ENCODE results near the gene ZNF827.
A peak's percentile ranks its signal among the peaks of the same experiment; 100 is the strongest.

The ZNF827 gene

DNA sequence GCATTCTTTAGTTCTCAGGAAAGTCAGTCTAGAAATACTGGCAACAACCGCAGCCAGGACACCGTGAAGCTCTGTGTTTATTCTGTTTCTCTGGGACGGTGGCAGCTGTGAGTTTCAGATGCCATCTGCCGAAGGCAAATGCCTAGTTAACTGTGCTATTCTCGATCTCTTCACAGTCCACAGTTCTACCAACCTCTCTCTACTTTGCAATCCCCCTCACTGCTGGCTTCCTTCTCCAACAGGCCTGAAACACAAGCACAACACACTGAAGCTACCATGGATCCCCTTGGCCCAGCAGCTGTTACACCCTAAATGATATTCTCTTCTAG is 118.8 kb downstream of the ZNF827 start:
- Histone ChIP-seq H3K36me3 (ENCODE audit: insufficient read depth, low read length) (no peaks in the 10 kb centered on the region), H3K9ac (ENCODE audit: low read length) (peak overlapping the region; percentile 9), H3K27me3 (ENCODE audit: control insufficient read depth in 1 of 2, insufficient read depth in 2 of 2, low read length in 2 of 2) (no peaks in the 10 kb centered on the region), H3K27ac (ENCODE audit: low read depth, low read length) (no peak overlapping the region), H3K4me1 (ENCODE audit: insufficient read depth, low read length) (peaks cover 34% of the 10 kb centered on the region), H3K4me3 (ENCODE audit: low read depth in 1 of 2, low read length in 2 of 2) (no peak overlapping the region), H3K9me3 (ENCODE audit: low read length) (no peaks in the 10 kb centered on the region)

DNA sequence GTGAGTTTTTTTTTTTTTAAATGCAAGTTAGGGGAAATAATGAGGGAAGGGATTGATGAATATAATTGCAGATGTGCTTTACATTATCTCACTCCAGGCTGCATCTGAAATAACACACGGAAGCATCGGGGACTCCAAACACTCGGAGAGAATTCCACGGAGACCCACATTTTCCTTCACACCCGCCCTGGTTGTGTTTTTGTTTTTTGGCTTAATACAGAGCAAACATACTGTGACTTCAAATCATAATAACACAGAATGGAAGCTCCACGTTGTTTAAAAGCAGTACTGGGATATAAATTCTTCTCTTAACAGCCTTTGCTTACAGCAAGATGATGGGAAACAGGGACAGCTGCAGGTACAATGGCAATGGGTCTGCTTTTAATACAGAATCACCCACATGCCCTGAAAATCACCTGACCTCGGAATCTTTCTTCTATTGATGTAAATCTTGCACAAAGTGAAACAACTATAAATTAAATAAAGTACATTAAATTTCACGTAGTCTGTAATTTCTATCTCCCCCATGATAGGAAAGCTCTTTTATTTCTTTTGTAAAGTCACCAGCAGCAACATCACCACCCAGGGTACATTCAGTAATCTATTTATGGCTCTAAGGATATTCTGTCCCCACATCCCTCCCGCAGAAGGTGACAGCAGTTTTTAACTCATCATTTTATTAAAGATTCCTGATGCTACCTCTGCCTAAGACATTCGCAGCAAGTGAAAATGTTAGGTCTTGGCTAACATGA is 119.3 kb downstream of the ZNF827 start:
- H3K27ac ChIP-seq (ENCODE audit: low read depth, low read length): no peak overlapping the region
- peak overlapping the region; percentile 9 for H3K9ac ChIP-seq (ENCODE audit: low read length)
- no peaks in the 10 kb centered on the region for H3K36me3 ChIP-seq (ENCODE audit: insufficient read depth, low read length)
- no peaks in the 10 kb centered on the region for H3K27me3 ChIP-seq (ENCODE audit: control insufficient read depth in 1 of 2, insufficient read depth in 2 of 2, low read length in 2 of 2)
- H3K4me3 ChIP-seq (ENCODE audit: low read depth in 1 of 2, low read length in 2 of 2): no peak overlapping the region
- peaks cover 34% of the 10 kb centered on the region for H3K4me1 ChIP-seq (ENCODE audit: insufficient read depth, low read length)
- H3K9me3 ChIP-seq (ENCODE audit: low read length): no peaks in the 10 kb centered on the region

DNA sequence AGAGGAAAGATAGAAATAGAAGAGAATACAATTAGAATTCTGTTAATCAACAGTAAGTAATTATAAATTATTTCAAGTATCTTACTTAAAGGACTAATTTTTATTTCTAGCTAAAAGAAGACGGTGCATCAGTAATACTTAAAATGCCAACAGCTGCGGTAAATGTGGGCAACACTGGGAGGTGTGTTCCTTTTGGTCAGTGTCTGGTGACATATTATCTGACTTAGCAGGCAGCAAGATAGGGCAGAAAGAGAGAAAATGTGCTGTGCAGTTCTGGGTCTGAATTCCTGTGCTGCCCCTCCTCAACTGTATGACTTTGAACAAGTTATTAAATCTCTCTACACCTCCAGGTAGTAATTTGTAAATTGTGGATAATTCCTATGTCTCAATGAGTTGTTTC is 120.6 kb downstream of the ZNF827 start:
- Histone ChIP-seq H3K27me3 (ENCODE audit: control insufficient read depth in 1 of 2, insufficient read depth in 2 of 2, low read length in 2 of 2) (no peaks in the 10 kb centered on the region), H3K9me3 (ENCODE audit: low read length) (no peaks in the 10 kb centered on the region), H3K4me3 (ENCODE audit: low read depth in 1 of 2, low read length in 2 of 2) (no peak overlapping the region), H3K36me3 (ENCODE audit: insufficient read depth, low read length) (peaks cover under 1% of the 10 kb centered on the region), H3K9ac (ENCODE audit: low read length) (no peak overlapping the region), H3K27ac (ENCODE audit: low read depth, low read length) (no peak overlapping the region), H3K4me1 (ENCODE audit: insufficient read depth, low read length) (peaks cover 34% of the 10 kb centered on the region)

DNA sequence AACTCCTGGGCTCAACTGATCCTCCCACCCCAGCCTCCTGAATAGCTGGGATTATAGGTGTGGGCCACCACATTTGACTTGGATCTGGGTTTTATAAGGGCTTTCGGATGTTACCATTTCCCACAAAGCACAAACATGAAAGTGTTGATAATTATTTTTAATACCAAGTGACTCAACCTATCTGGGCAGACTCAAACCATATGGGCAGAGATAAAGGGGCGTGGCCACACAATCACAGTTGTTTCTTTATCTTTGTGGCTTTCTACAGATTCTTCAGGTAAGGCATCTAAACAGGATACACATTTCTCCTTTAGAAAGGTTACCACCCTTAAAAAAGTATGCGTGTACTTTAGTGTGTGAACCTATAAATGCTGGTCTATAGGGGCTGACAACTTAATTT is 122.5 kb downstream of the ZNF827 start:
- peaks cover 21% of the 10 kb centered on the region for H3K4me1 ChIP-seq (ENCODE audit: insufficient read depth, low read length)
- no peak overlapping the region for H3K27ac ChIP-seq (ENCODE audit: low read depth, low read length)
- H3K9ac ChIP-seq (ENCODE audit: low read length): no peak overlapping the region
- no peak overlapping the region for H3K4me3 ChIP-seq (ENCODE audit: low read depth in 1 of 2, low read length in 2 of 2)
- H3K27me3 ChIP-seq (ENCODE audit: control insufficient read depth in 1 of 2, insufficient read depth in 2 of 2, low read length in 2 of 2): no peaks in the 10 kb centered on the region
- peaks cover 5% of the 10 kb centered on the region for H3K36me3 ChIP-seq (ENCODE audit: insufficient read depth, low read length)
- H3K9me3 ChIP-seq (ENCODE audit: low read length): no peaks in the 10 kb centered on the region

DNA sequence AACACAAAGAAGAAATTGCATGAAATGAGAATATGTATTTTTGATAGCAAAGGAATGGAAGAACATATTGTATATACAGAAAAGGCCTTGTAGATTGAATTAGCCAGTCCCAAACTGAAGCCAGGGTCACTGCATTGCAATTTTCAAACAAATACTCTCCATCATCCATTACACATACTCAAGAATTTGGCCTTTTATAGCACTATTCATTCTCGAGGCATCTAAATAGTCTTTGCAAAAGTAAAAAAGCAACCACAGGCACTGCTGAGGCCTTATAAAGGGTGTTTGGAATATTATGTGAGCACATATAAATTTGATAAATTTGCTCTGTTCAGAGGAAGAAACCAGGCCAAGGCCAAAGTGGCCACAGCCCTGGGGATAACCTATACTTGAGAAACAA is 123.0 kb downstream of the ZNF827 start:
- Histone ChIP-seq H3K27ac (ENCODE audit: low read depth, low read length) (no peak overlapping the region), H3K4me1 (ENCODE audit: insufficient read depth, low read length) (peaks cover 17% of the 10 kb centered on the region), H3K36me3 (ENCODE audit: insufficient read depth, low read length) (peaks cover 5% of the 10 kb centered on the region), H3K9me3 (ENCODE audit: low read length) (no peaks in the 10 kb centered on the region), H3K27me3 (ENCODE audit: control insufficient read depth in 1 of 2, insufficient read depth in 2 of 2, low read length in 2 of 2) (no peaks in the 10 kb centered on the region), H3K9ac (ENCODE audit: low read length) (no peak overlapping the region), H3K4me3 (ENCODE audit: low read depth in 1 of 2, low read length in 2 of 2) (no peak overlapping the region)

DNA sequence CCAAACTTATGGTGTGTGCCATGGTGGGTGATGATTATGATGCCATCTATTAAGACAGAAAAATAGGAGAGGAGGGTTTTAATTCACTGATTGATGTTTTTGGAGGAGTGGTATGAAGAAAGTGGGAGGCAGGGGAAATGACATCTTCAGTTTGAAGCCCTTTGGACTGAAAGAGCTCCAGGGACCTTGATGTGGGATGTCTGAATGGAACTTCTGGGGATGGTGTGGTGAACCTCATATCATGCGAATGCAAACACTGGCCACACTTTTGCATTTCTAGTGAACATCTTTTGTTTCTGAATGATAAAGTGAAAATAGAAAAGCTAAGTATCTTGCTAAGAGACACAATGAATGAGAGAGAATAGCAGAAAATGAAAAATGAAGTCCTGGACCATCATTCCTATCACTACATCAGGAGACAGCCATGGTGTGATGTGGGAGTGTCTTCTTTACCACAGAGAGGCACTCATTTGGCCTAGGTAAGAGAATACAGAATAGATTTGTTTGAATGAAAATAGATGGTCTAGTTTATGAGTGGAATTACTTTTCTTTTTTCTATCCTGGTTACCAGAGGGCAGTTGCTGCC is 123.5 kb downstream of the ZNF827 start:
- Histone ChIP-seq H3K9me3 (ENCODE audit: low read length) (no peaks in the 10 kb centered on the region), H3K27me3 (ENCODE audit: control insufficient read depth in 1 of 2, insufficient read depth in 2 of 2, low read length in 2 of 2) (no peaks in the 10 kb centered on the region), H3K4me1 (ENCODE audit: insufficient read depth, low read length) (peaks cover 12% of the 10 kb centered on the region), H3K27ac (ENCODE audit: low read depth, low read length) (no peak overlapping the region), H3K9ac (ENCODE audit: low read length) (no peak overlapping the region), H3K4me3 (ENCODE audit: low read depth in 1 of 2, low read length in 2 of 2) (no peak overlapping the region), H3K36me3 (ENCODE audit: insufficient read depth, low read length) (peaks cover 5% of the 10 kb centered on the region)

DNA sequence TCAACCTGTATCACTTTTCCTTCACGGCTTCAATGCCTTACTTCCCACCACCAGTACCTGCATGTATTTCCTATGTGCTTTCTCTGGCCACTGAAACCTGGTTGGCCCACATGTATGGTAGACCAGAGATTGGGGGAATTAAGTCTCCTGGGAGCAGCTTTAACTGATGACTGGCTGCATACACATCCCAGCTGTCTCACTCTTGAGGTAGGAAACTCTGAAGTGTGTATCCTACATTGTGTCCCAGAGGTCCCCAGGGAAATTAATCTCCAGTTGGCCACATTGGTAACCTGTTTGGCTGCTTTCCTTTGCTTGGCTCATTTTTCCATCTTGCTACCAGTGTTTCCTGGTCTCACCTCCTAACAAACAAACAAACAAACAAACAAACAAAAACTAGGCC is 124.4 kb downstream of the ZNF827 start:
- H3K9ac ChIP-seq (ENCODE audit: low read length): no peak overlapping the region
- no peak overlapping the region for H3K27ac ChIP-seq (ENCODE audit: low read depth, low read length)
- no peak overlapping the region for H3K4me3 ChIP-seq (ENCODE audit: low read depth in 1 of 2, low read length in 2 of 2)
- H3K27me3 ChIP-seq (ENCODE audit: control insufficient read depth in 1 of 2, insufficient read depth in 2 of 2, low read length in 2 of 2): no peaks in the 10 kb centered on the region
- H3K9me3 ChIP-seq (ENCODE audit: low read length): no peaks in the 10 kb centered on the region
- peaks cover 5% of the 10 kb centered on the region for H3K36me3 ChIP-seq (ENCODE audit: insufficient read depth, low read length)
- H3K4me1 ChIP-seq (ENCODE audit: insufficient read depth, low read length): peaks cover 3% of the 10 kb centered on the region

DNA sequence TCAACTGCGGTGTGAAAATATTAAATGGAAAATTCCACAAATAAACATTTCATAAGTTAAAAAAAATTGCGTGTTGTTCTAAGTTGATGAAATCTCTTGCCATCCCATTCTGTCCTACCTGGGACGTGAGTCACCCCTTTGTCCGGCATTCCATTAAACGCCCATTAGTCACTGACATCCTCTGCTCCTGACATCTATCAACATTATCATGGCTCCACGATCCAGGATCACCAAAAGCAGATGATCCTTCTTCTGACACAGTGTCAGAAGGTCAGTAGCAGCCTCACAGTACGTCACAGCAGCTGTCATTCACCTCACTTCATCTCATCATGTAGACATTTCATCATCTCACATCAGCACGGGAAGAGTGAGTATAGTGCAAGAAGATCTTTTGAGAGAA is 125.7 kb downstream of the ZNF827 start:
- peaks cover 5% of the 10 kb centered on the region for H3K36me3 ChIP-seq (ENCODE audit: insufficient read depth, low read length)
- no peaks in the 10 kb centered on the region for H3K9me3 ChIP-seq (ENCODE audit: low read length)
- no peak overlapping the region for H3K27ac ChIP-seq (ENCODE audit: low read depth, low read length)
- H3K4me3 ChIP-seq (ENCODE audit: low read depth in 1 of 2, low read length in 2 of 2): no peak overlapping the region
- no peaks in the 10 kb centered on the region for H3K27me3 ChIP-seq (ENCODE audit: control insufficient read depth in 1 of 2, insufficient read depth in 2 of 2, low read length in 2 of 2)
- no peak overlapping the region for H3K9ac ChIP-seq (ENCODE audit: low read length)
- peaks cover 4% of the 10 kb centered on the region for H3K4me1 ChIP-seq (ENCODE audit: insufficient read depth, low read length)

DNA sequence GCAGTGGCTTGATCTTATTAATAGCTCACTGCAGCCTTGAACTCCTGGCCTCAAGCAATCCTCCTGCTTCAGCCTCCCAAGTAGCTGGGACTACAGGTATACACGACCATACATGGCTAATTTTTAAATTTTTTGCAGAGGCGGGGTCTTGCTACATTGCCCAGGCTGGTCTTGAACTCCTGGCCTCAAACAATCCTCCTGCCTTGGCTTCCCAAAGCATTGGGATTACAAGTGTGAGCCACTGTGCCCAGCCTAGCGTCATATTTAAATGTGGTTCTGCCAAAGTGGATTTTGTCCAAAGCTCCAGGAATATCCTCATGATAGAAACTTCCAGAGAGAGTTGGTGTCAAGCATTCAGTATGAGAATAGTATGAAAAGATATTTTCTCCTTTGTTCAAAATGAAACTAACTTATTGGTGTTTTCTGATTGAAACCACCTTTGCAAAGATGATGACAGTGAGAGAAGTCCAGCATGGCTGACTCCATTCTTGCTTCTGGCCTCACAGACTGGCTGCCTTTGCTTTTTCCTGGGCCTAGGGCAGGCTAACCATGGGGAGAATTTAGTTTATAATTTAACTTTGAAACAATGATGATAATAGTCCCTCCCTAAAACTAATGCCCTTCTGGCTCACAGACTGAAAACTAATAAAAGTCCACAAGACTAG is 129.6 kb downstream of the ZNF827 start:
- no peaks in the 10 kb centered on the region for H3K27me3 ChIP-seq (ENCODE audit: control insufficient read depth in 1 of 2, insufficient read depth in 2 of 2, low read length in 2 of 2)
- no peak overlapping the region for H3K9ac ChIP-seq (ENCODE audit: low read length)
- H3K27ac ChIP-seq (ENCODE audit: low read depth, low read length): no peak overlapping the region
- H3K36me3 ChIP-seq (ENCODE audit: insufficient read depth, low read length): peaks cover 5% of the 10 kb centered on the region
- H3K4me1 ChIP-seq (ENCODE audit: insufficient read depth, low read length): peaks cover 4% of the 10 kb centered on the region
- no peak overlapping the region for H3K4me3 ChIP-seq (ENCODE audit: low read depth in 1 of 2, low read length in 2 of 2)
- H3K9me3 ChIP-seq (ENCODE audit: low read length): no peaks in the 10 kb centered on the region

DNA sequence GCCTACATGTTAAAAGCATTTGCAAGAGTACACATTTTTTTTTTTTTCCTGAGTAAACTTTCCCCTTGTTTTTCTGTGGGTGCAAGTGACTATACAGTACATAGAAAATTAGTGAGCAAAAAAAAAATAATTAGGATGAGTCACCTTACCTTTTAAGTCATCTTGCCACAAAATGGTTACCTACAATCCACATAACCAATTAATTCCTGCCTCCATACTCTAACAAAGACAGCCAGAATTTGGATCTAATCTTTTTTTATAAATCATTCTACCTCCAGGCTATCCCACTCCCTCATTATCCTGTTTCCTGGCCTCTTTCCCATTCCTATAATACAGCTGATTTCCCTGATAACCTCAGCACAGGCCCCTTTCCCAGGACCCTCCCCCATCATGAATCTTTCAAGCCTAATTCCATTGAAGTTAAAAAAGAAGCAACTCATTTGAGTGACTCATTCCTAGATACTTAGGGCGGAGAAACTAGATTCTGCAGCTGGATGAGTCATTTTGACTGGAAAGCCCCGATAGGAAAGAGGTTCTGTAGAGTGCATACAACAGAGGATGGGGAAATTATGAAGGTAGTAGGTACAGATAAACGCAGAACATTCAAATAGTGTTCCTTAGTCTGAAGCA is 130.5 kb downstream of the ZNF827 start:
- no peak overlapping the region for H3K9ac ChIP-seq (ENCODE audit: low read length)
- H3K4me3 ChIP-seq (ENCODE audit: low read depth in 1 of 2, low read length in 2 of 2): no peak overlapping the region
- peaks cover 4% of the 10 kb centered on the region for H3K4me1 ChIP-seq (ENCODE audit: insufficient read depth, low read length)
- no peaks in the 10 kb centered on the region for H3K9me3 ChIP-seq (ENCODE audit: low read length)
- peaks cover 5% of the 10 kb centered on the region for H3K36me3 ChIP-seq (ENCODE audit: insufficient read depth, low read length)
- H3K27me3 ChIP-seq (ENCODE audit: control insufficient read depth in 1 of 2, insufficient read depth in 2 of 2, low read length in 2 of 2): no peaks in the 10 kb centered on the region
- no peak overlapping the region for H3K27ac ChIP-seq (ENCODE audit: low read depth, low read length)

DNA sequence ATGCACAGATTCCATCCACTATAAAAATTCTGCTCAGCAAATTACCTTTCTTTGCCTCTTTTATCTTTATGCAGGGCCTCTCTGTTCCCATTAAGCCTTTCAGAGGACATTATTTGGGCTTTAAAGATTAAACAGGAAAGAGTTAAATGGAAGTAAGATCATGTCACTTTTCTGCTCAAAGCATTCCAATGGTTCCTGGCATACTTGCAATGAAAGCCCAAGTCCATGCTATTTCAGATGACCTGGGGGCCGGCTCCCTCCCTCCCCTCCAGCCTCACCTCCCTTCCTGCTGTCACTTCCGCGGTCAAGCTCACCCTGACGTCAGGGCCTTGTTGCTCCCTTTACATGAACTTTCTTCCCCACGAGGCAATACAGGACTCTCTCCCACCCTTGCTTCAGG is 133.1 kb downstream of the ZNF827 start:
- Histone ChIP-seq H3K4me1 (ENCODE audit: insufficient read depth, low read length) (peaks cover 4% of the 10 kb centered on the region), H3K4me3 (ENCODE audit: low read depth in 1 of 2, low read length in 2 of 2) (no peak overlapping the region), H3K9me3 (ENCODE audit: low read length) (no peaks in the 10 kb centered on the region), H3K9ac (ENCODE audit: low read length) (no peak overlapping the region), H3K27ac (ENCODE audit: low read depth, low read length) (no peak overlapping the region), H3K27me3 (ENCODE audit: control insufficient read depth in 1 of 2, insufficient read depth in 2 of 2, low read length in 2 of 2) (no peaks in the 10 kb centered on the region), H3K36me3 (ENCODE audit: insufficient read depth, low read length) (no peaks in the 10 kb centered on the region)

Measured in muscle layer of colon (tissue), 2 donors.